Sigmoid colon (tissue), 4 donors: ENCODE measurements around the gene PDE11A.

Experiments
- EP300 ChIP-seq, 4 donors: sonication (generic); formaldehyde crosslinking; IDR thresholded peaks; one replicate each; pipeline ENCODE4 v1.6.1; 2017; ENCODE audit warnings: antibody characterized with exemption in 4 of 4
- TF ChIP-seq, protein P1 (sequence below), 4 experiments: fragments of 450-650 bp in 3 of 4; fragments of 200-600 bp in 1 of 4; IDR thresholded peaks; one replicate each; pipeline ENCODE4 v1.5.1; 2016 to 2019; ENCODE audit warnings: antibody characterized with exemption in 4 of 4, mild to moderate bottlenecking in 3 of 4, moderate library complexity in 2 of 4

GRCh38 chr2:177574356-177574755 is 498.2 kb downstream of the PDE11A start:
- TF ChIP-seq, protein P1, sequence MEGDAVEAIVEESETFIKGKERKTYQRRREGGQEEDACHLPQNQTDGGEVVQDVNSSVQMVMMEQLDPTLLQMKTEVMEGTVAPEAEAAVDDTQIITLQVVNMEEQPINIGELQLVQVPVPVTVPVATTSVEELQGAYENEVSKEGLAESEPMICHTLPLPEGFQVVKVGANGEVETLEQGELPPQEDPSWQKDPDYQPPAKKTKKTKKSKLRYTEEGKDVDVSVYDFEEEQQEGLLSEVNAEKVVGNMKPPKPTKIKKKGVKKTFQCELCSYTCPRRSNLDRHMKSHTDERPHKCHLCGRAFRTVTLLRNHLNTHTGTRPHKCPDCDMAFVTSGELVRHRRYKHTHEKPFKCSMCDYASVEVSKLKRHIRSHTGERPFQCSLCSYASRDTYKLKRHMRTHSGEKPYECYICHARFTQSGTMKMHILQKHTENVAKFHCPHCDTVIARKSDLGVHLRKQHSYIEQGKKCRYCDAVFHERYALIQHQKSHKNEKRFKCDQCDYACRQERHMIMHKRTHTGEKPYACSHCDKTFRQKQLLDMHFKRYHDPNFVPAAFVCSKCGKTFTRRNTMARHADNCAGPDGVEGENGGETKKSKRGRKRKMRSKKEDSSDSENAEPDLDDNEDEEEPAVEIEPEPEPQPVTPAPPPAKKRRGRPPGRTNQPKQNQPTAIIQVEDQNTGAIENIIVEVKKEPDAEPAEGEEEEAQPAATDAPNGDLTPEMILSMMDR (IDR thresholded peaks at IDR 0.05): no peak
- TF ChIP-seq EP300 (IDR thresholded peaks at IDR 0.05): no peak
